B cell (primary cell): ENCODE results near the gene CEP250. TPM values are rescaled to one million over a fixed set of nuclear protein-coding genes. Genes with fewer than 3 reads are reported as not detected.

Experiments
- ATAC-seq: fragments of 200-7000 bp; cut with Tn5 transposase; one replicate; pipeline ENCODE4 v1.10.0; 2021; ENCODE audit warnings: low read depth, mild to moderate bottlenecking, moderate number of reproducible peaks, moderate library complexity
- CTCF ChIA-PET: fragments of 350-600 bp; sonication (Branson Sonifier 250); formaldehyde crosslinking; loops from one replicate; lab custom pipeline; 2021; ENCODE audit warnings: antibody characterized with exemption, inconsistent platforms; lab: Charles Lee
- POLR2A ChIA-PET: fragments of 350-600 bp; sonication (Branson Sonifier 250); formaldehyde crosslinking; loops from one replicate; lab custom pipeline; 2021; ENCODE audit warnings: antibody characterized with exemption; lab: Charles Lee
- DNase-seq: peaks from one replicate; pipeline ENCODE4 v3.0.0; 2013
- H2AFZ ChIP-seq: 2 replicates; pipeline ENCODE4 v1.6.1; 2012; ENCODE audit warnings: mild to moderate bottlenecking, low read depth, low read length; ENCODE audit not compliant: insufficient read depth, poor library complexity, severe bottlenecking
- H3K27ac ChIP-seq, 2 donors: 1 replicate in 1 of 2; 2 replicates in 1 of 2; pipeline ENCODE4 v1.5.1; 2012 to 2013; ENCODE audit warnings: low read length in 2 of 2, mild to moderate bottlenecking in 2 of 2, moderate library complexity in 1 of 2
- H3K27me3 ChIP-seq, 4 experiments: fragments of 200-600 bp in 1 of 4; sonication (generic) in 1 of 4; replicated peaks in 1 of 4; 1 replicate in 2 of 4; 2 replicates in 2 of 4; pipeline versions ENCODE4 v1.6.1 to v1.7.0; 2013 to 2016; ENCODE audit warnings: low read length in 3 of 4, mild to moderate bottlenecking in 2 of 4, mixed read lengths in 1 of 4, moderate library complexity in 1 of 4; ENCODE audit not compliant: insufficient read depth in 4 of 4, control insufficient read depth in 3 of 4; ENCODE audit errors: control extremely low read depth in 1 of 4
- H3K36me3 ChIP-seq, 2 experiments: replicated peaks in 1 of 2; 1 replicate in 1 of 2; 2 replicates in 1 of 2; pipeline versions ENCODE4 v1.6.1 to v1.7.1; 2013; ENCODE audit warnings: low read length in 1 of 2; ENCODE audit not compliant: insufficient read depth in 2 of 2, control insufficient read depth in 1 of 2; ENCODE audit errors: control extremely low read depth in 1 of 2, extremely low read depth in 1 of 2
- H3K4me1 ChIP-seq, 2 donors: fragments of 200-600 bp in 1 of 2; sonication (generic) in 1 of 2; 1 replicate in 1 of 2; 2 replicates in 1 of 2; pipeline versions ENCODE4 v1.5.1 to v1.6.1; 2013 to 2017; ENCODE audit warnings: low read length in 2 of 2; ENCODE audit not compliant: control insufficient read depth in 2 of 2, insufficient read depth in 2 of 2
- H3K4me2 ChIP-seq: replicated peaks from 2 replicates; pipeline ENCODE3; 2012; ENCODE audit warnings: mild to moderate bottlenecking, low read depth, low read length; ENCODE audit not compliant: poor library complexity, severe bottlenecking
- H3K4me3 ChIP-seq, 5 experiments: fragments of 200-600 bp in 1 of 5; sonication (generic) in 1 of 5; 1 replicate in 3 of 5; 2 replicates in 2 of 5; pipeline versions ENCODE4 v1.5.1 to v1.7.0; 2011 to 2016; ENCODE audit warnings: low read length in 4 of 5, mild to moderate bottlenecking in 4 of 5, low read depth in 2 of 5, control low read depth in 1 of 5, moderate library complexity in 1 of 5; ENCODE audit not compliant: insufficient read depth in 1 of 5; ENCODE audit errors: control extremely low read depth in 1 of 5, extremely low read depth in 1 of 5
- H3K79me2 ChIP-seq: fragments of 200-600 bp; sonication (generic); one replicate; pipeline ENCODE4 v1.6.0; 2016; ENCODE audit warnings: low read length; ENCODE audit not compliant: control insufficient read depth, insufficient read depth
- H3K9ac ChIP-seq: fragments of 200-600 bp; sonication (generic); 2 replicates; pipeline ENCODE4 v1.6.1; 2017; ENCODE audit warnings: mild to moderate bottlenecking, low read length, moderate library complexity
- H3K9me3 ChIP-seq, 3 donors: one replicate each; pipeline versions ENCODE4 v1.6.1 to v1.7.1; 2013; ENCODE audit warnings: low read length in 2 of 3; ENCODE audit not compliant: control insufficient read depth in 2 of 3, insufficient read depth in 1 of 3; ENCODE audit errors: control extremely low read depth in 1 of 3
- H4K20me1 ChIP-seq: 2 replicates; pipeline ENCODE4 v1.6.0; 2012; ENCODE audit warnings: mild to moderate bottlenecking, low read length; ENCODE audit not compliant: insufficient read depth, control insufficient read depth, poor library complexity, severe bottlenecking
- H3K27ac Mint-ChIP-seq: one replicate; pipeline ENCODE4 v1.8.0; 2021; ENCODE audit warnings: mixed read lengths
- H3K27me3 Mint-ChIP-seq: one replicate; pipeline ENCODE4 v1.8.0; 2021; ENCODE audit warnings: mixed read lengths
- H3K4me1 Mint-ChIP-seq: one replicate; pipeline ENCODE4 v1.8.0; 2021; ENCODE audit warnings: mixed read lengths
- H3K4me3 Mint-ChIP-seq: one replicate; pipeline ENCODE4 v1.8.0; 2021; ENCODE audit warnings: mixed read lengths
- H3K9me3 Mint-ChIP-seq: one replicate; pipeline ENCODE4 v1.8.0; 2022; ENCODE audit warnings: mixed read lengths; ENCODE audit not compliant: insufficient read depth
- CTCF ChIP-seq: fragments of 200-600 bp; IDR thresholded peaks from one replicate; pipeline ENCODE4 v1.8.0; 2022; ENCODE audit warnings: antibody characterized with exemption, mild to moderate bottlenecking
- EZH2 ChIP-seq: IDR thresholded peaks from 2 replicates; pipeline ENCODE4 v1.6.1; 2012; ENCODE audit warnings: borderline replicate concordance, low read depth, mild to moderate bottlenecking, moderate library complexity, low read length; ENCODE audit not compliant: insufficient read depth, poor library complexity, severe bottlenecking
- WGBS: methylation state at CpG from one replicate; pipeline ENCODE4 v1.1.5; 2013; ENCODE audit warnings: missing lambda C conversion rate; ENCODE audit not compliant: insufficient coverage; 5-methylcytosine and 5-hydroxymethylcytosine counted together
- intact Hi-C: fragments of 100-400 bp; cut with micrococcal nuclease; formaldehyde crosslinking; loops from one replicate; pipeline ENCODE4 v1.10.0; 2022
- polyA plus RNA-seq: library from polyadenylated mRNA; depleted of rRNA; stranded (reverse); fragments of >200 nt; gene quantifications from 2 replicates; pipeline ENCODE4 v1.2.3, GENCODE V29; 2012
- total RNA-seq, 2 donors: library from RNA; stranded (reverse); fragments of 120-200 nt in 1 of 2; gene quantifications; 1 replicate in 1 of 2; 2 replicates in 1 of 2; pipeline versions ENCODE4 v1.2.3 to v1.2.4, GENCODE V29; 2013 to 2022

The CEP250 gene
- total and polyA plus RNA-seq, 2 donors (not counting 1 experiment from before 2014, with no cell fraction given) = 14.6 to 78.5 TPM

- H4K20me1 ChIP-seq = peaks cover 58% of the 10 kb centered on the region
- Mint-ChIP-seq H3K9me3 (no peaks in the 10 kb centered on the region), H3K4me3 (peak overlapping the region; percentile 44), H3K27ac (peak overlapping the region; percentile 57), H3K27me3 (no peaks in the 10 kb centered on the region), H3K4me1 (peaks cover 76% of the 10 kb centered on the region)
- no peak overlapping the region for H2AFZ ChIP-seq
- H3K36me3 ChIP-seq = peaks cover 8 to 83% of the 10 kb centered on the region in 2 experiments
- no peak for ATAC-seq
- no peak overlapping the region for H3K4me3 ChIP-seq
- intact Hi-C loops = no loop called here
- no peak for DNase-seq
- peak overlapping the region in 1 of 2 donors; percentile 65 for H3K27ac ChIP-seq
- no peaks in the 10 kb centered on the region for H3K9me3 ChIP-seq
- TF ChIP-seq CTCF (no peak), EZH2 (no peak)
- CTCF ChIA-PET = interaction anchor here (2.0 kb wide), 1 partner anchor 43 kb away, joined by 8 read pairs; no protein-coding TSS in a partner anchor
- H3K9ac ChIP-seq = peak overlapping the region; percentile 21
- peak overlapping the region; percentile 61 for H3K4me2 ChIP-seq
- H3K4me1 ChIP-seq = peaks cover 71 to 77% of the 10 kb centered on the region in 2 donors
- 44% methylated on average over 3 of the region's 3 CpGs for WGBS
- POLR2A ChIA-PET = no interaction called here
- H3K79me2 ChIP-seq = peaks cover 68% of the 10 kb centered on the region
- no peaks in the 10 kb centered on the region for H3K27me3 ChIP-seq
Measured at GRCh38 chr20:35506179-35506578, 50.8 kb downstream of the CEP250 start.

GRCh38 chr20:35506872-35507638 is 51.7 kb downstream of the CEP250 start:
- Mint-ChIP-seq H3K27ac (peak overlapping the region; percentile 57), H3K9me3 (no peaks in the 10 kb centered on the region), H3K27me3 (no peaks in the 10 kb centered on the region), H3K4me3 (peak overlapping the region; percentile 17), H3K4me1 (peaks cover 70% of the 10 kb centered on the region)
- Histone ChIP-seq H3K9ac (no peak overlapping the region), H3K4me1 (peaks cover 63 to 69% of the 10 kb centered on the region in 2 donors), H4K20me1 (peaks cover 53% of the 10 kb centered on the region), H3K36me3 (peaks cover 8 to 86% of the 10 kb centered on the region in 2 experiments), H3K4me3 (no peak overlapping the region), H3K4me2 (peak overlapping the region; percentile 61), H3K27ac (peak overlapping the region in 1 of 2 donors; percentile 65), H2AFZ (no peak overlapping the region), H3K27me3 (no peaks in the 10 kb centered on the region), H3K9me3 (no peaks in the 10 kb centered on the region), H3K79me2 (peaks cover 68% of the 10 kb centered on the region)
- intact Hi-C loops = no loop called here
- ATAC-seq (peak; percentile 8), DNase-seq (no peak)
- ChIA-PET POLR2A (interaction anchor here (0.6 kb wide), 1 partner anchor 16 kb away, joined by 3 read pairs; no protein-coding TSS in a partner anchor), CTCF (interaction anchor here (0.6 to 2.0 kb wide), 2 partner anchors 43 to 62 kb away, joined by 3 to 8 read pairs; no protein-coding TSS in a partner anchor)
- 49% methylated on average over 4 of the region's 6 CpGs for WGBS
- TF ChIP-seq EZH2 = no peak
- TF ChIP-seq CTCF = no peak
